22Rv1 (cell line): Measurements from ENCODE around the gene ZNF423.

ENCODE experiments used
- H3K27ac ChIP-seq: fragments of 450-650 bp; 2 replicates; pipeline ENCODE4 v1.5.1; 2017
- CTCF ChIP-seq: fragments of 450-650 bp; IDR thresholded peaks from 2 replicates; pipeline ENCODE4 v1.5.1; 2017; ENCODE audit warnings: mild to moderate bottlenecking
- ZFX ChIP-seq: fragments of 450-650 bp; IDR thresholded peaks from 2 replicates; pipeline ENCODE4 v1.6.1; 2017; ENCODE audit warnings: antibody characterized with exemption, borderline replicate concordance

ZNF423 gene

GRCh38 chr16:49866595-49867071 is 10.7 kb upstream of the ZNF423 start:
- TF ChIP-seq CTCF (no peak), ZFX (no peak)
- no peak overlapping the region for H3K27ac ChIP-seq

GRCh38 chr16:49862694-49863093 is 6.8 kb upstream of the ZNF423 start:
- TF ChIP-seq CTCF (no peak), ZFX (no peak)
- H3K27ac ChIP-seq, result no peak overlapping the region

GRCh38 chr16:49861299-49861698 is 5.4 kb upstream of the ZNF423 start:
- no peak overlapping the region for H3K27ac ChIP-seq
- TF ChIP-seq CTCF (no peak), ZFX (no peak)

GRCh38 chr16:49860593-49860992 is 4.7 kb upstream of the ZNF423 start:
- H3K27ac ChIP-seq, result no peak overlapping the region
- TF ChIP-seq ZFX (no peak), CTCF (no peak)

GRCh38 chr16:49859125-49859811 is 3.4 kb upstream of the ZNF423 start:
- no peak for TF ChIP-seq ZFX
- TF ChIP-seq CTCF, result no peak
- H3K27ac ChIP-seq, result no peak overlapping the region

GRCh38 chr16:49858200-49859124 is 2.5 kb upstream of the ZNF423 start:
- TF ChIP-seq CTCF, result no peak
- TF ChIP-seq ZFX, result no peak
- no peak overlapping the region for H3K27ac ChIP-seq
